Right cardiac atrium (tissue), 5 donors: ENCODE results near the gene IFNL1. TPM values are rescaled to one million over a fixed set of nuclear protein-coding genes. Genes with fewer than 3 reads are reported as not detected.
A peak's percentile ranks its signal among the peaks of the same experiment; 100 is the strongest.

Source experiments
- ATAC-seq, 2 donors: fragments of 200-7000 bp; cut with Tn5 transposase; one replicate each; pipeline versions ENCODE4 v1.8.0 to v1.9.1; 2020; ENCODE audit warnings: moderate library complexity in 2 of 2, mild to moderate bottlenecking in 1 of 2
- DNase-seq, 3 donors: peaks; one replicate each; pipeline ENCODE4 v3.0.0-alpha.2; 2020
- H3K27ac ChIP-seq: one replicate; pipeline ENCODE4 v1.5.1; 2013; ENCODE audit warnings: mild to moderate bottlenecking, low read length, control low read depth, moderate library complexity
- H3K27me3 ChIP-seq: one replicate; pipeline ENCODE4 v1.6.1; 2013; ENCODE audit not compliant: control insufficient read depth, insufficient read depth
- H3K4me1 ChIP-seq: one replicate; pipeline ENCODE4 v1.6.1; 2013; ENCODE audit warnings: low read length; ENCODE audit not compliant: control insufficient read depth, insufficient read depth
- H3K4me3 ChIP-seq: one replicate; pipeline ENCODE4 v1.5.1; 2013; ENCODE audit warnings: low read length, control low read depth
- H3K9me3 ChIP-seq: one replicate; pipeline ENCODE4 v1.6.1; 2013; ENCODE audit warnings: low read length; ENCODE audit not compliant: control insufficient read depth
- WGBS: extraction: QIAGEN DNeasy Blood & Tissue Kit; methylation state at CpG from one replicate; pipeline ENCODE4 v1.1.7; 2013; 5-methylcytosine and 5-hydroxymethylcytosine counted together
- intact Hi-C, 4 donors: fragments of 100-400 bp; cut with DNase I; formaldehyde crosslinking; loops; one replicate each; pipeline versions ENCODE4 v1.11.0 to v1.14.0; 2022 to 2023
- long read RNA-seq, 4 donors: library from polyadenylated mRNA; unstranded; transcript quantifications; one replicate each; pipeline ENCODE4 v2.0.0, GENCODE V29; 2020 to 2021
- polyA plus RNA-seq: library from polyadenylated mRNA; stranded (reverse); fragments of 200-250 nt; gene quantifications from one replicate; pipeline ENCODE4 v1.2.3, GENCODE V29; 2013
- total RNA-seq, 4 donors: library from RNA; stranded (reverse); fragmentation: NEBNext Ultra II Directional; extraction: Animal tissue kit (Norgen Biotek cat#: 25700); gene quantifications; one replicate each; pipeline ENCODE4 v1.2.1, GENCODE V29; 2021
- donor health status: healthy with polysubstance abuse.
- donor health status: DM: no; HTN: yes; CAD: no.
- donor health status: DM: no; HTN: no; CAD: no.
- donor health status: DM: no; HTN: yes; CAD: no; lungs with severe emphysema.
- donor health status: DM: yes; HTN: yes; CAD: no.

The IFNL1 gene
- total RNA-seq (not detected), polyA plus RNA-seq (not detected)
- long read RNA-seq, donor 1: 0 reads
- long read RNA-seq, donor 2: 0 reads
- long read RNA-seq, donor 3: 0 reads
- long read RNA-seq, donor 4: 0 reads

DNA sequence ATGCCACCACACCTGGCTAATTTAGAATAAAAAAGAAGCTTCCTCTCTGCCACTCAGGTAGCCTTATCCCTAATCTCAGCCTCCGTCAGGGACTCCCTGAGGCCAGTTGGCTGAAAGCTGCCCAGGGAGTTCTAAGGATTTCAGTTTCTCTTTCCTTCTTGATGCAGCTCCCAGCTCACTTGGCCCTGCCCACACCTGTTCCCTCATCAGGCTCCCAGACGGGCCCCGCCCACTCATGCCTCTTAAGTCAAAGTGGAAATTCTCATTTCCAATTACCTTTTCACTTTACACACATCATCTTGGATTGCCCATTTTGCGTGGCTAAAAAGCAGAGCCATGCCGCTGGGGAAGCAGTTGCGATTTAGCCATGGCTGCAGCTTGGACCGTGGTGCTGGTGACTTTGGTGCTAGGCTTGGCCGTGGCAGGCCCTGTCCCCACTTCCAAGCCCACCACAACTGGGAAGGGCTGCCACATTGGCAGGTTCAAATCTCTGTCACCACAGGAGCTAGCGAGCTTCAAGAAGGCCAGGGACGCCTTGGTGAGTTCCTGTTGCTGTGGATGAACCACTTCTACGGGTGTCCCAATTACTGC is at the start of gene IFNL1:
Gene IFNL1, plus strand, starts transcription at position 353 of the 591 bp plus-strand sequence. Its CDS starts 15 bp downstream, at position 368.
- intact Hi-C loops: no loop called here
- no peak within 1 kb of the TSS for H3K4me3 ChIP-seq
- no peak within 1 kb of the TSS for H3K27ac ChIP-seq
- H3K27me3 ChIP-seq: no peaks in the 10 kb centered on the region
- ATAC-seq (no peak), DNase-seq (no peak)
- H3K9me3 ChIP-seq: no peaks in the 10 kb centered on the region
- no peaks in the 10 kb centered on the region for H3K4me1 ChIP-seq
- 83% methylated on average over 11 of the region's 11 CpGs for WGBS

DNA sequence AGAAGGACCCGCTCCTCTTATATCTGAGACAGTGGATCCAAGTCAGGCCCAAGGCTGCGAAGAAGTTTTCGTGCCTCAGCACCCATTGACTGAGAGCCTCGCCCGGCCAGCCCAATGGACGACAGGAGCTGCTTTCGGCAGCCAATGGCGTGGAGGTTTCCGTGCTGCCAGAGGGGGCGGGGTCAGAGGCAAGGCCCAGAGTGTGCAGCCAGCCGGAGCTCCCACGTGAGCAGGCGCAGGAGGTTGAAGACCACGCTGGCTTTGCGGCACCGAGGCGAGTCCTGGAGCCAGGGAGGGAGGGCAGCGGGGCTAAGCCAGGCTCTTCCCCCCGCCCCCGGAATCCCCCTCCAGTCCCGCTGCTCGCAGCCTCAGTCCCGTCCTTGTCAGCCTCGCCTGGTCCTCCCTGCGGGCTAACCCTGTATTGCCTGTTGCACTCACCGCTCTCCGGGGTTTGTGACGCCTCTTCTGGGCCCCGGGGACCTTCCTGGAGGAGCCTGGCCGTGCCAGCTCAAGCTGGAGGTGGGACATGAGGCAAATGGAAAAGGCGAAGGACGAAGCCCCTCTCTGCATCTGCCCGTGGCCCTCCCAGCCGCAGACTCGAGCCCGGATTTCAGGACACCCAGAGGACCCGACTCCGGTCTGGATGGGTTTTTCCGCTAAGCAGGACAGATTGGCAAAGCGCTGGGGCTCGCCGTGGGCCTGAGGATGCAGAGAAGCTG is 49.1 kb upstream of the IFNL1 start:
- intact Hi-C loops: no loop called here
- H3K4me1 ChIP-seq: no peaks in the 10 kb centered on the region
- no peaks in the 10 kb centered on the region for H3K9me3 ChIP-seq
- ATAC-seq (peak; percentile 61 to 77), DNase-seq (peak; percentile 49 to 71 (median 69))
- no peak overlapping the region for H3K4me3 ChIP-seq
- H3K27me3 ChIP-seq: no peaks in the 10 kb centered on the region
- no peak overlapping the region for H3K27ac ChIP-seq
- 15% methylated on average over 42 of the region's 42 CpGs for WGBS

DNA sequence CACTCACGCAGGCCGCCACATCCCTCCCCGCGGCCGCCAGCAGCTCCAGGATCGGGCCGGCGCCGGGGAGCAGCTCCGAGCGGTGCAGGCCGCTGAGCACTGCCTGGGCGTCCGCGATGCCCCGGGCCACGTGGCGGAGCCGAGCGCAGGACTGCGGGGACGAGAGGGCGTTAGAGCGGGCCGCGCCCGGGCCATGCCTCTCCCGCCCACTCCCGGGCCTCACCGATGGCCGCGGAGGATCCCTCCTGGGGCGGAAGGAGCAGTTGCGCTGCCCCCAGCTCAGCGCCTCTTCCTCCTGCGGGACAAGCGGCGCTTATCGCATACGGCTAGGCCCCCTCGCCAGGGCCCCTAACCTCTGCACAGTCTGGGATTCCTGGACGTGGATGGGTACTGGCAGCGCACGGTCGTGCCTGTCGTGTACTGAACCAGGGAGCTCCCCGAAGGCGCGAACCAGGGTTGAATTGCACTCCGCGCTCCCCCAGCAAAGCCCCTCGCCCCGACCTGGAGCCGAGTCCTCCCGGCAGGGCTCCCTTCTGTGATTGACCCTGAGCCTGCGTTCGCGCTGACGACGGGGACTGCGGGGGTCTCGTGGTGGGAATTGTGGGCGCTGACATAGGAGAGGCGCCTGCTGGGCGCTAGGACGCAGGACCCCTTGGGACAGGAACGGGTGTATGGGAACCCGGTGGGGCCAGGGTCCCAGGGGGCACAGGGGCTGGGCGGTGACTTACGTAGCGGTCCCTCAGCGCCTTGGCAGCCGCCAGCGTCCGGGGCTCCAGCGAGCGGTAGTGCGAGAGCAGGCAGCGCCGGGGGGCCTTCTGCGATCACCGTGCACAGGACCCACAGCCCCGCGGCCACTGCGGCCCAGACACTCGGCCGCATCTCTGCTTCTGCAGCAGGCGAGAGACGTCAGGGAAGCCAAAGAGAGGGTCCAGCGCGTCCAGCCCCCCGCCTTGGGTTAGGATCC is 48.2 kb upstream of the IFNL1 start:
- H3K4me1 ChIP-seq: no peaks in the 10 kb centered on the region
- 13% methylated on average over 92 of the region's 92 CpGs for WGBS
- intact Hi-C loops: no loop called here
- no peaks in the 10 kb centered on the region for H3K9me3 ChIP-seq
- no peak for DNase-seq
- ATAC-seq: peak; percentile 53 to 76
- H3K27me3 ChIP-seq: no peaks in the 10 kb centered on the region
- H3K27ac ChIP-seq: no peak overlapping the region
- no peak overlapping the region for H3K4me3 ChIP-seq

DNA sequence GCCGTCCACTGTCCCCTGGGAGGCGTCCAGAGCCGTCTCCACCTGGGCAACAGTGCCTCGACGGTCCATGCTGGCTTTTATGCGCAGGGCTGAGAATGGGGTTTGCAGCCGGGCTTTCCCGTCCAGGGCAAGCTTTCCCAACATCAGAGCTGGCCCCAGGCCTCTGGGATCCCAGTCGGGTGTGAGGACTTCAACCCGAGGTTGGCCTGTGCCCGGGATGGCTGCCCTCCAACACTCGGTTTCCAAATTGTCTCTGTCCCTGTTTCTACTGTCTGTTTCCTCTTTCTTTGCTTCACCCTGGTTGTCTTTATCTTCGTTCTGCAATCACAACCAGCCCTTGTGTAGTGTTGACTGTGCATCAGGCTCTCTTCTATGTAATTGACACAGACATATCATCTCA is 47.4 kb upstream of the IFNL1 start, which contains the start of gene IFNL4:
Gene IFNL4, minus strand, starts transcription at position 51 of the 400 bp plus-strand sequence.
- ATAC-seq: no peak
- no peak within 1 kb of the TSS for H3K27ac ChIP-seq
- no peak within 1 kb of the TSS for H3K4me3 ChIP-seq
- no peaks in the 10 kb centered on the region for H3K9me3 ChIP-seq
- no peaks in the 10 kb centered on the region for H3K4me1 ChIP-seq
- no peak for DNase-seq
- intact Hi-C loops: no loop called here
- H3K27me3 ChIP-seq: no peaks in the 10 kb centered on the region
- WGBS: 58% methylated on average over 13 of the region's 13 CpGs

DNA sequence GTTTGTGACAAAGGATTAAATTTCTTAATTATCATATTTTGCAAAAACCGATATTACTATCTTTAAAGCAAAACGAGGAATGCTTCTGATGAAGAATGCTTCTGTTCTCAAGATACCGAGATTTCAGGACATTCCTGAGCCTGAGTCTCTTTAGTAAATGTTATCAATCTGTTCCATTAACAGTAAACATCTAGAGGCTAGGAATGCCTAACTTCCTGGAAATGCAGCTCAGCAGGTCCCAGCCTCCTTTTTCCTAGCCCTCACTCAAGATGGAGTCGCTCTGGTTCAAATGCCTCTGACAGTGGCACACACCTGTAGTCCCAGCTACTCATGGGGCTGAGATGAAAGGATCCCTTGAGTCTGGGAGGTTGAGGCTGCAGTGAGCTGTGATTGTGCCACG is 45.1 kb upstream of the IFNL1 start:
- H3K27me3 ChIP-seq: no peaks in the 10 kb centered on the region
- DNase-seq: no peak
- 64% methylated on average over 5 of the region's 5 CpGs for WGBS
- no peak overlapping the region for H3K4me3 ChIP-seq
- intact Hi-C loops: no loop called here
- ATAC-seq: no peak
- H3K4me1 ChIP-seq: no peaks in the 10 kb centered on the region
- H3K9me3 ChIP-seq: no peaks in the 10 kb centered on the region
- H3K27ac ChIP-seq: no peak overlapping the region

DNA sequence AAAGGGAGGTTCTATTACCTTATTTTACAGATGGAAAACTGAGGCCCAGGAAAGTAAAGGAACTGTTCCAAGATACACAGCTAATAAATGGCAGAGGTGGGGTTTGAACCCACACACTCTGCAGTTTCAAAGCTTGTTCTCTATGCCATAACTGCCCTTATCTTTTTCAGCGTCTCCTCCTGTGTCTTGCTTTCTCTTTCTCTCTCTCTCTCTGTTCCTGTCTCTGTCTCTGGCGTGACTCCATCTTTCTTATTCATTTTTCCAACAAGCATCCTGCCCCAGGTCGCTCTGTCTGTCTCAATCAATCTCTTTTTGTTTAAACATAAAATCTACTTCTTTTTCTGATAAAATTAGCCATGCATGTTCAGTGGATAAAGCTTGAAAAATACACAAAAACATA is 44.4 kb upstream of the IFNL1 start:
- H3K27ac ChIP-seq: no peak overlapping the region
- 47% methylated on average over 3 of the region's 3 CpGs for WGBS
- DNase-seq (no peak), ATAC-seq (no peak)
- H3K27me3 ChIP-seq: no peaks in the 10 kb centered on the region
- H3K4me1 ChIP-seq: no peaks in the 10 kb centered on the region
- intact Hi-C loops: no loop called here
- no peak overlapping the region for H3K4me3 ChIP-seq
- no peaks in the 10 kb centered on the region for H3K9me3 ChIP-seq

DNA sequence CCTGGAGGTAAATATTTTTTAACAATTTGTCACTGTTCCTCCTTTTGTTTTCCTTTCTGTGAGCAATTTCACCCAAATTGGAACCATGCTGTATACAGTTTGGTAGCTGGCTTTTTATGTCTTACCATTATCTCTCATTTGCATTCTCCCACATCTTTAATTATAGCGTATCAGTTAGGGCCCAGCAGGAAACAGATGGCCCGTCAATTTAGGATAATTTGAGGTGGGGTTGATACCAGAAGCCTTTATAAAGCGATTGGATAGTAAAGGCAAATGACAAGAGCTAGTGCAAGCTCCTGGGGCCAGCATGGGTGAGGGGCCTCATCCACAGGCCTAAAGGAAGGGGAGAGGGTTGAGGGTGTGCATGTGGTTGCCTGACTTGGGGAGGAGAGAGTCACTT is 43.7 kb upstream of the IFNL1 start:
- DNase-seq (no peak), ATAC-seq (no peak)
- Histone ChIP-seq H3K27ac (no peak overlapping the region), H3K9me3 (no peaks in the 10 kb centered on the region), H3K4me1 (no peaks in the 10 kb centered on the region), H3K4me3 (no peak overlapping the region), H3K27me3 (no peaks in the 10 kb centered on the region)
- intact Hi-C loops: no loop called here
- whole genome bisulfite sequencing: 40% methylated on average over 3 of the region's 3 CpGs

DNA sequence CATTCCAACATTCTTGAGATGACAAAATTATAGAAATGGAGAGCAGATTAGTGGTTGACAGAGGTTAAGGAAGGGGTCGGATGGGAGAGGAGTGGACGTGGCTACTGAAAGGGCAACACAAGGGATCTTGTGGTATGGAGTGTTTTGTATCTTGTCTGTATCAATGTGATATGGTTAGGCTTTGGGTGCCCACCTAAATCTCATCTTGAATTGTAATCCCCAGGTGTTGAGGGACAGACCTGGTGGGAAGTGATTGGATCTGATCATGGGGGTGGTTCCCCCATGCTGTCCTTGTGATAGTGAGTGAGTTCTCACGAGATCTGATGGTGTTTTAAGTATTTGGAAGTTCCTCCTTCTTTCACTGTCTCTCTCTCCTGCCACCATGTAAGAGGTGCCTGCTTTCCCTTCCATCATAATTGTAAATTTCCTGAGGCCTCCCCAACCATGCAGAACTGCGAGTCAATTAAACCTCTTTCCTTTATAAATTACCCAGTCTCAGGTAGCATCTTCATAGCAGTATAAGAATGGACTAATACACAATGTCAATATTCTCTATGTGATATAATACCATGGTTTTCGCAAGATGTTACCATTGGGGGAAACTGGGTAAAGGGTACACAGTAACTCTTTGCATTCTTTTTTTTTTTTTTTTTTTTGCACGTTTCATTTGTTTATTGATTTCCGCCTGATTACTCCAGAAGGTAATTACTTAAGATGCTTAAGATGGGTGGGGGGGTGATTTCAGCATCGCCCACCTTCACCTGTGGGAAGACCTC is 42.6 kb upstream of the IFNL1 start:
- H3K9me3 ChIP-seq: no peaks in the 10 kb centered on the region
- H3K27ac ChIP-seq: no peak overlapping the region
- ATAC-seq (no peak), DNase-seq (no peak)
- H3K27me3 ChIP-seq: no peaks in the 10 kb centered on the region
- no peaks in the 10 kb centered on the region for H3K4me1 ChIP-seq
- no peak overlapping the region for H3K4me3 ChIP-seq
- WGBS: 85% methylated on average over 8 of the region's 8 CpGs
- intact Hi-C loops: no loop called here

DNA sequence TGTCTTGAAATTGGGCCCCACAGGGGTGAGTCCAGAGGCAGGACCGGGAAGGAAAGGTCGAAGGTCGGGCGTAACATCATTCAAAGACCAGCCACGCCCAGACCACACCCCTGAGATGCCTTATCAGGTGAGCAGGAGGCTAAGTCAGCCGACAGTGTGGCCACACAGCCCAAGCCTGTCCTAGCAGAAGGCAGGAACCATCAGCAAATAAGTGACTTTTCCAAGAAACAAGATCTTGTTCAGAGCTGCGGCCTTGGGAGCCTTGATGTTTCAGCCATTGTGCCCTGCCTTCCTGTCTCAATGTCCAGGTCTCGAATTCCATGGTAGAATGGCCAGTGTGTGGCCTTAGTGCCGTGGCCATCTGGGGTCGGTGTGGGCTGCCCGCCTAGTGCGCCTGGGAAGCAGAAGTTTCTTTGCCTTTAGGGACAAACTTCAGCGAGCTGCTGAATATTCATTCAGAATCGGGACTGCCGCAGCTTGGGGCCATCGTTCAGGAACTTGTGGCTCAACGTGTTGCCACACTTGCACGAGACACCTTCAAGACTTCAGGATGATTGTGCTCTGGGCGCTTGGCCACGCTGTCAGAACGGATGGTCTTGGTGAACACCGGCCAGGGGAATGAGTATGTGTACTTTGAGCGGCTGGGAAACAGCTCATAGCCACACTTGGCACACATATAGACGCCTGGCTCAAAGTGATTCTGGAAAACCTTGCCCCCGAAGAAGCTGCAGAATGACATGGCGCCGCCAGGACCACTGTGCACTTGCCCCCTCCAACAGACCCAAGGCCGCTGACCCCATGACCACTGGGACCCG is 41.5 kb upstream of the IFNL1 start:
- WGBS: 83% methylated on average over 29 of the region's 29 CpGs
- intact Hi-C loops: no loop called here
- Histone ChIP-seq H3K4me1 (no peaks in the 10 kb centered on the region), H3K9me3 (no peaks in the 10 kb centered on the region), H3K27me3 (no peaks in the 10 kb centered on the region), H3K27ac (no peak overlapping the region), H3K4me3 (no peak overlapping the region)
- DNase-seq: no peak
- no peak for ATAC-seq

DNA sequence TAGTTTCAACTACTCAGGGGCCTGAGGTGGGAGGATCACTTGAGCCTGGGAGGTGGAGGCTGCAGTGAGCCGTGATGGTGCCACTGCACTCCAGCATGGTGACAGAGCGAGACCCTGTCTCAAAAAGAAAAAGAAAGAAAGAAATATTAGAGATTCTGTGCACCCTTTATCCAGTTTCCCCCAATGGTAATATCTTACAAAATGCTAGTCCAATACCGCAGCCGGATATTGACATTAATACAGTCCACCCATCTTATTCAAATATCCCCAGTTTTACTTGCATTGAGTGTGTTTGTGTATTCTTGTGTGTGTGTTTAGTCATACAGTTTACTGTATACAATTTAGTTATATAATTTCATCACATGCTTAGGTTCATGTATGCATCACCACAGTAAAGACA is 39.0 kb upstream of the IFNL1 start:
- H3K9me3 ChIP-seq: no peaks in the 10 kb centered on the region
- 96% methylated on average over 4 of the region's 4 CpGs for WGBS
- no peaks in the 10 kb centered on the region for H3K4me1 ChIP-seq
- ATAC-seq (no peak), DNase-seq (no peak)
- H3K27ac ChIP-seq: no peak overlapping the region
- no peaks in the 10 kb centered on the region for H3K27me3 ChIP-seq
- intact Hi-C loops: no loop called here
- H3K4me3 ChIP-seq: no peak overlapping the region
